HepG2 (cell line): ENCODE data around the gene TXNRD1. TPM values are rescaled to one million over a fixed set of nuclear protein-coding genes. Genes with fewer than 3 reads are reported as not detected.

Experiments
- ATAC-seq: fragments of 200-7000 bp; cut with Tn5 transposase; 3 replicates; pipeline ENCODE4 v1.9.1; 2020; ENCODE audit warnings: mild to moderate bottlenecking, moderate library complexity
- BruUV-seq: library from RNA; stranded (reverse); fragments of 400-500 nt; replicated peaks from 2 replicates; lab custom pipeline; 2021; lab: Mats Ljungman, UMichigan
- CTCF ChIA-PET: fragments of 300-600 bp; formaldehyde crosslinking; extraction: SDS; loops from one replicate; lab custom pipeline; 2021; ENCODE audit warnings: low total read pairs, inconsistent platforms, low intra/inter-chr PET ratio; lab: Yijun Ruan, JAX
- POLR2A ChIA-PET: fragments of 350-600 bp; sonication (Branson Sonifier 250); formaldehyde crosslinking; loops from one replicate; lab custom pipeline; 2020; ENCODE audit warnings: antibody characterized with exemption, inconsistent platforms; lab: Yijun Ruan, JAX
- DNase-seq: peaks from one replicate; pipeline ENCODE4 v3.0.0-alpha.2; 2015; ENCODE audit warnings: low spot score
- FAIRE-seq: peaks from 3 replicates; lab custom pipeline; 2011; peaks lifted over from hg19 to GRCh38; lab: Jason Lieb, UNC
- H2AFZ ChIP-seq: one replicate; pipeline ENCODE4 v1.6.1; 2011; ENCODE audit warnings: low read length, inconsistent platforms
- H3K27ac ChIP-seq: fragments of 300-600 bp; 3 replicates; pipeline ENCODE4 v1.8.0; 2011; ENCODE audit warnings: mixed run types, mild to moderate bottlenecking, mixed read lengths, low read length, inconsistent platforms; ENCODE audit not compliant: insufficient read depth; ENCODE audit errors: extremely low read length
- H3K27me3 ChIP-seq, 2 experiments: fragments of 200-600 bp in 1 of 2; 2 replicates in 1 of 2; 3 replicates in 1 of 2; pipeline versions ENCODE4 v1.6.0 to v1.8.0; 2011; ENCODE audit warnings: low read length in 2 of 2, mild to moderate bottlenecking in 2 of 2, moderate library complexity in 2 of 2, inconsistent platforms in 1 of 2; ENCODE audit not compliant: insufficient read depth in 2 of 2, control insufficient read depth in 1 of 2
- H3K36me3 ChIP-seq, 2 experiments: fragments of 200-600 bp in 1 of 2; replicated peaks in 1 of 2; 2 replicates in 1 of 2; 3 replicates in 1 of 2; pipeline versions ENCODE4 v1.5.1 to v1.8.0; 2011; ENCODE audit warnings: low read length in 2 of 2, inconsistent platforms in 1 of 2; ENCODE audit not compliant: insufficient read depth in 2 of 2, control insufficient read depth in 1 of 2
- H3K4me1 ChIP-seq: 2 replicates; pipeline ENCODE4 v1.5.1; 2012; ENCODE audit warnings: low read length, inconsistent platforms; ENCODE audit not compliant: insufficient read depth
- H3K4me2 ChIP-seq: 2 replicates; pipeline ENCODE4 v1.6.0; 2011; ENCODE audit warnings: low read depth, low read length, inconsistent platforms
- H3K4me3 ChIP-seq, 3 experiments: fragments of 200-600 bp in 1 of 3; sonication (generic), shearing (Covaris generic) in 1 of 3; replicated peaks in 1 of 3; 2 replicates each; pipeline ENCODE4 v1.5.1; 2011 to 2016; ENCODE audit warnings: low read length in 3 of 3, inconsistent platforms in 2 of 3, low read depth in 2 of 3, mild to moderate bottlenecking in 2 of 3, control low read depth in 1 of 3, mixed read lengths in 1 of 3; ENCODE audit not compliant: insufficient read depth in 1 of 3
- H3K79me2 ChIP-seq: one replicate; pipeline ENCODE4 v1.6.1; 2011; ENCODE audit warnings: low read length, inconsistent platforms; ENCODE audit not compliant: insufficient read depth
- H3K9ac ChIP-seq: 2 replicates; pipeline ENCODE4 v1.6.0; 2011; ENCODE audit warnings: mild to moderate bottlenecking, low read depth, low read length, inconsistent platforms; ENCODE audit not compliant: insufficient read depth
- H3K9me3 ChIP-seq: 2 replicates; pipeline ENCODE4 v1.5.1; 2012; ENCODE audit warnings: mild to moderate bottlenecking, low read length
- H4K20me1 ChIP-seq: 2 replicates; pipeline ENCODE4 v1.6.0; 2011; ENCODE audit warnings: inconsistent platforms, mild to moderate bottlenecking, low read length, moderate library complexity; ENCODE audit not compliant: insufficient read depth
- DPF2 ChIP-seq: sonication (generic); formaldehyde crosslinking; IDR thresholded peaks from 2 replicates; pipeline ENCODE4 v1.4.0; 2020; ENCODE audit warnings: mild to moderate bottlenecking, low read depth, missing genetic modification reagents, borderline replicate concordance
- NBN ChIP-seq: fragments of 450-650 bp; conservative IDR thresholded peaks from 2 replicates; pipeline ENCODE4 v1.6.1; 2017
- NPAS2 ChIP-seq: sonication (generic); formaldehyde crosslinking; IDR thresholded peaks from 2 replicates; pipeline ENCODE4 v1.8.0; 2022; ENCODE audit warnings: mild to moderate bottlenecking, missing genetic modification reagents, borderline replicate concordance
- WGBS: methylation state at CpG from one replicate; pipeline ENCODE4 v1.1.6; 2017; ENCODE audit warnings: low lambda C conversion rate; 5-methylcytosine and 5-hydroxymethylcytosine counted together
- in situ Hi-C: cut with HindIII; loops from 2 replicates; pipeline ENCODE4 v1.10.0; 2017; ENCODE audit warnings: low pct_unique_long_range_greater_than_20kb; ENCODE audit not compliant: extremely low pct_ligation_motif_present
- intact Hi-C: fragments of 100-400 bp; cut with micrococcal nuclease; formaldehyde crosslinking; loops from one replicate; pipeline ENCODE4 v1.10.0; 2022; ENCODE audit not compliant: unreplicated experiment
- polyA plus RNA-seq, 8 experiments: library from polyadenylated mRNA; depleted of rRNA in 3 of 8; stranded (reverse) in 7 of 8; unstranded in 1 of 8; fragments of >200 nt; fragmentation: Illumina TruSeq in 4 of 8; extraction: Trizol in 4 of 8; gene quantifications; 2 replicates each; pipeline versions ENCODE4 v1.2.1 to v1.2.3, GENCODE V29; 2011 to 2016; ENCODE audit warnings: low read depth in 4 of 8, missing spikeins in 1 of 8, mixed read lengths in 1 of 8; ENCODE audit not compliant: insufficient read depth in 1 of 8
- total RNA-seq, 5 experiments: library from RNA; depleted of rRNA; stranded (reverse); fragments of >200 nt; fragmentation: Illumina TruSeq; extraction: Trizol; gene quantifications; 2 replicates each; pipeline ENCODE4 v1.2.3, GENCODE V29; 2016; ENCODE audit warnings: low read depth in 1 of 5
- TF ChIP-seq, protein P1 (sequence below): sonication (generic); formaldehyde crosslinking; IDR thresholded peaks from 2 replicates; pipeline ENCODE4 v1.5.0; 2020; ENCODE audit warnings: missing genetic modification reagents, mild to moderate bottlenecking, borderline replicate concordance
- TF ChIP-seq, protein P2 (sequence below): sonication (generic); formaldehyde crosslinking; IDR thresholded peaks from 2 replicates; pipeline ENCODE4 v1.4.0; 2020; ENCODE audit warnings: mild to moderate bottlenecking, missing genetic modification reagents
- TF ChIP-seq, protein P3 (sequence below): sonication (generic); formaldehyde crosslinking; IDR thresholded peaks from 2 replicates; pipeline ENCODE4 v1.8.0; 2022; ENCODE audit warnings: mild to moderate bottlenecking, missing genetic modification reagents, moderate library complexity

TXNRD1 gene
- total and polyA plus RNA-seq, 2 of the 13 experiments (the other 11 are each of a cell fraction or from before 2014, with no cell fraction given), result 54.0 to 190 TPM

DNA sequence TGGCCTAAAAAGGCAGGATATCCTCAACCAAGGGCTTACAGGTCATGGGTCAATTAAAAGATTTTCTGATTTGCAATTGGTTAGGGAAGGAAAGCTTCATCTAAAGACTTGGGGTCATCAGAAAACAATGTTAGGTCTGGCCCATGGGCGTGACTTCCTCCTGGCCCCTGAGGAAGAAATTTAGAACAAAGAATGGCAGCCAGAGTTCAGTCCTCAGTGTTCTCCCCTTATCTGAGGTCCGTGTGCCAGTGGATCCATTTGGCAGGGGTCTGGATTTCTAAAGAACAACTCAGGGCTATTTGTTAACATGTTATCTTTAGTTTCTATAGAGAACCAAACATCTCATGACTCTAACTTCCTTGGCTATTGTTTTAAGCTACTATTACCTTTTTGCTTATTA lies 49.8 kb upstream of the TXNRD1 start:
- H3K36me3 ChIP-seq, result no peaks in the 10 kb centered on the region
- H3K79me2 ChIP-seq, result no peaks in the 10 kb centered on the region
- no peaks in the 10 kb centered on the region for H4K20me1 ChIP-seq
- H3K4me3 ChIP-seq, result no peak overlapping the region
- no TSS peak for BruUV-seq
- whole genome bisulfite sequencing, result 0% methylated on average over 2 of the region's 2 CpGs
- H2AFZ ChIP-seq, result no peak overlapping the region
- no peak overlapping the region for H3K27ac ChIP-seq
- CTCF ChIA-PET, result no interaction called here
- H3K4me2 ChIP-seq, result no peak overlapping the region
- H3K4me1 ChIP-seq, result no peaks in the 10 kb centered on the region
- FAIRE-seq (no peak), DNase-seq (no peak), ATAC-seq (no peak)
- H3K9me3 ChIP-seq, result no peaks in the 10 kb centered on the region
- POLR2A ChIA-PET, result no interaction called here
- H3K27me3 ChIP-seq, result peaks cover 0 to 10% of the 10 kb centered on the region in 2 experiments; a peak in 1 of 5 replicates
- TF ChIP-seq, protein P1, sequence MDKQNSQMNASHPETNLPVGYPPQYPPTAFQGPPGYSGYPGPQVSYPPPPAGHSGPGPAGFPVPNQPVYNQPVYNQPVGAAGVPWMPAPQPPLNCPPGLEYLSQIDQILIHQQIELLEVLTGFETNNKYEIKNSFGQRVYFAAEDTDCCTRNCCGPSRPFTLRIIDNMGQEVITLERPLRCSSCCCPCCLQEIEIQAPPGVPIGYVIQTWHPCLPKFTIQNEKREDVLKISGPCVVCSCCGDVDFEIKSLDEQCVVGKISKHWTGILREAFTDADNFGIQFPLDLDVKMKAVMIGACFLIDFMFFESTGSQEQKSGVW (CRISPR knock-in tag), result no peak
- TF ChIP-seq NBN (no peak), DPF2 (CRISPR knock-in tag) (no peak), NPAS2 (no peak)
- TF ChIP-seq, protein P2, sequence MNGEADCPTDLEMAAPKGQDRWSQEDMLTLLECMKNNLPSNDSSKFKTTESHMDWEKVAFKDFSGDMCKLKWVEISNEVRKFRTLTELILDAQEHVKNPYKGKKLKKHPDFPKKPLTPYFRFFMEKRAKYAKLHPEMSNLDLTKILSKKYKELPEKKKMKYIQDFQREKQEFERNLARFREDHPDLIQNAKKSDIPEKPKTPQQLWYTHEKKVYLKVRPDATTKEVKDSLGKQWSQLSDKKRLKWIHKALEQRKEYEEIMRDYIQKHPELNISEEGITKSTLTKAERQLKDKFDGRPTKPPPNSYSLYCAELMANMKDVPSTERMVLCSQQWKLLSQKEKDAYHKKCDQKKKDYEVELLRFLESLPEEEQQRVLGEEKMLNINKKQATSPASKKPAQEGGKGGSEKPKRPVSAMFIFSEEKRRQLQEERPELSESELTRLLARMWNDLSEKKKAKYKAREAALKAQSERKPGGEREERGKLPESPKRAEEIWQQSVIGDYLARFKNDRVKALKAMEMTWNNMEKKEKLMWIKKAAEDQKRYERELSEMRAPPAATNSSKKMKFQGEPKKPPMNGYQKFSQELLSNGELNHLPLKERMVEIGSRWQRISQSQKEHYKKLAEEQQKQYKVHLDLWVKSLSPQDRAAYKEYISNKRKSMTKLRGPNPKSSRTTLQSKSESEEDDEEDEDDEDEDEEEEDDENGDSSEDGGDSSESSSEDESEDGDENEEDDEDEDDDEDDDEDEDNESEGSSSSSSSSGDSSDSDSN (CRISPR knock-in tag), result no peak
- TF ChIP-seq, protein P3, sequence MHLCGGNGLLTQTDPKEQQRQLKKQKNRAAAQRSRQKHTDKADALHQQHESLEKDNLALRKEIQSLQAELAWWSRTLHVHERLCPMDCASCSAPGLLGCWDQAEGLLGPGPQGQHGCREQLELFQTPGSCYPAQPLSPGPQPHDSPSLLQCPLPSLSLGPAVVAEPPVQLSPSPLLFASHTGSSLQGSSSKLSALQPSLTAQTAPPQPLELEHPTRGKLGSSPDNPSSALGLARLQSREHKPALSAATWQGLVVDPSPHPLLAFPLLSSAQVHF, result no peak
- intact Hi-C loops (no loop called here), in situ Hi-C loops (no loop called here)
- no peak overlapping the region for H3K9ac ChIP-seq
